Heart left ventricle (tissue), 16 donors: Measurements from ENCODE around the gene RAD51B. TPM values are rescaled to one million over a fixed set of nuclear protein-coding genes. Genes with fewer than 3 reads are reported as not detected.

Experiments used
- ATAC-seq, 4 donors: fragments of 200-7000 bp; cut with Tn5 transposase; one replicate each; pipeline ENCODE4 v1.9.1; 2020 to 2022; ENCODE audit warnings: moderate library complexity in 4 of 4, mild to moderate bottlenecking in 3 of 4, moderate number of reproducible peaks in 1 of 4
- DNase-seq, 5 donors: peaks; one replicate each; pipeline ENCODE4 v3.0.0-alpha.2; 2020
- H3K27ac ChIP-seq, 12 donors: fragments of 200-600 bp; sonication (generic) in 4 of 12; one replicate each; pipeline versions ENCODE4 v1.5.0 to v1.8.0; 2016 to 2022; ENCODE audit warnings: mild to moderate bottlenecking in 2 of 12
- H3K27me3 ChIP-seq, 9 donors: fragments of 200-600 bp; sonication (generic) in 2 of 9; one replicate each; pipeline versions ENCODE4 v1.5.1 to v1.8.0; 2016 to 2022; ENCODE audit warnings: mild to moderate bottlenecking in 3 of 9
- H3K36me3 ChIP-seq, 9 donors: fragments of 200-600 bp; sonication (generic) in 2 of 9; one replicate each; pipeline versions ENCODE4 v1.5.0 to v1.8.0; 2018 to 2022; ENCODE audit warnings: mild to moderate bottlenecking in 2 of 9
- H3K4me1 ChIP-seq, 12 donors: fragments of 200-600 bp; sonication (generic) in 4 of 12; one replicate each; pipeline versions ENCODE4 v1.5.0 to v1.8.0; 2016 to 2022; ENCODE audit warnings: mild to moderate bottlenecking in 3 of 12
- H3K4me3 ChIP-seq, 12 donors: fragments of 200-600 bp; sonication (generic) in 4 of 12; one replicate each; pipeline versions ENCODE4 v1.5.0 to v1.8.0; 2017 to 2022; ENCODE audit warnings: mild to moderate bottlenecking in 9 of 12, moderate library complexity in 4 of 12
- H3K9me3 ChIP-seq, 12 donors: fragments of 200-600 bp; sonication (generic) in 4 of 12; one replicate each; pipeline versions ENCODE4 v1.5.0 to v1.8.0; 2016 to 2022; ENCODE audit warnings: mild to moderate bottlenecking in 1 of 12
- POLR2A ChIP-seq, 2 donors: fragments of 450-650 bp; IDR thresholded peaks; one replicate each; pipeline ENCODE4 v1.6.1; 2017; ENCODE audit warnings: antibody characterized with exemption in 2 of 2, mild to moderate bottlenecking in 2 of 2, moderate library complexity in 2 of 2
- WGBS, 4 donors: extraction: QIAGEN DNeasy Blood & Tissue Kit in 2 of 4; methylation state at CpG; one replicate each; pipeline versions ENCODE4 v1.1.5 to v1.1.7; 2013 to 2018; 5-methylcytosine and 5-hydroxymethylcytosine counted together
- intact Hi-C, 10 donors: fragments of 100-400 bp; cut with DNase I; formaldehyde crosslinking; loops; one replicate each; pipeline versions ENCODE4 v1.11.1 to v1.14.2; 2022
- polyA plus RNA-seq, 2 donors: library from polyadenylated mRNA; stranded (reverse); fragments of 200-250 nt; gene quantifications; one replicate each; pipeline ENCODE4 v1.2.3, GENCODE V29; 2013
- total RNA-seq, 9 donors: library from RNA; depleted of rRNA in 2 of 9; stranded (reverse); fragments of >200 nt in 2 of 9; fragmentation: NEBNext Ultra II Directional in 3 of 9; extraction: Animal tissue kit (Norgen Biotek cat#: 25700) in 3 of 9; gene quantifications; one replicate each; pipeline versions ENCODE4 v1.1.0 to v1.2.4, GENCODE V29; 2016 to 2023
- TF ChIP-seq, protein P1 (sequence below), 12 donors: fragments of 200-600 bp; sonication (generic) in 4 of 12; IDR thresholded peaks; one replicate each; pipeline versions ENCODE4 v1.5.0 to v1.8.0; 2018 to 2022; ENCODE audit warnings: antibody characterized with exemption in 12 of 12, mild to moderate bottlenecking in 5 of 12
- donor health status: ischemic (EF 13 %, LVEDD 7.1; RV severe dilation, severe dysfunction).
- donor health status: healthy with polysubstance abuse.
- donor health status: DM: no; HTN: yes; CAD: no.
- donor health status: DM: no; HTN: no; CAD: no.
- donor health status: ischemic (EF 25% LVEDD 6.9; RV normal size, moderate dysfunction).
- donor health status: ischemic (EF 25% LVEDD 5.7; RV mildly dilated, moderate dysfunction).
- donor health status: healthy.
- donor health status: DM: yes; HTN: yes; CAD: no.
- donor health status: ischemic (EF 35%, LVEDD 5.7; RV mildly dilated, moderate dysfunction).
- donor health status: nonischemic (EF 11% LVEDD 7.7; RV severe dilation, severe dysfunction).
- donor health status: DM: yes; HTN: yes; CAD: no.
- donor health status: PGD.
- donor health status: ischemic (EF 29% LVEDD 5.4; RV normal size, mild dysfunction).
- donor health status: nonischemic (EF 23%, LVEDD 6.1; RV moderate dilation, normal function).

Gene RAD51B
- total and polyA plus RNA-seq, 11 donors, result 1.3 to 11.3 (median 3.2) TPM

DNA sequence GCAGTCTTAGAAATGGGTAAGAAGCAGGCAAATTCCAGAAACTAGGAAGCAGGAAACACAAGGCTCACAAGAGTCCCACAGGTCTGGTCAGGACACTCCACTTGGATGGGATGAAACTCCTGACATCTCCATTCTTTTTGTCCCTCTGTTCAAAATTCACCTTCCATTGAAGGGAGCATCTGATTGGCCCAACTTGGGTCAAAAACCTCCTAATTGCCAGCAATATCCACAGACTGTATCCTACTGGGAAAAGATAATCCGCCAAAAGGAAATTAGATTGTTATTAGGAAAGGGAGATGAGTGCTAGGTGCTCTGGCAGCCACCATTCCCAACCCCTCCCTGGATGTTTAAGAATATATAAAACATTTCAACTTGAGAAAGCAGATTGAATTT lies 716.4 kb downstream of the RAD51B start:
- H3K27ac ChIP-seq, result no peak overlapping the region
- WGBS, 4 donors, result 94 to 98% (median 95%) methylated on average over 1 of the region's 1 CpG
- intact Hi-C loops, result no loop called here
- H3K4me3 ChIP-seq, result no peak overlapping the region
- H3K27me3 ChIP-seq, result no peaks in the 10 kb centered on the region
- peaks cover 0 to 12% (median 5%) of the 10 kb centered on the region in 12 donors for H3K9me3 ChIP-seq
- ATAC-seq, result no peak
- no peak for DNase-seq
- H3K4me1 ChIP-seq, result peaks cover 0 to 19% (median 6%) of the 10 kb centered on the region in 12 donors
- H3K36me3 ChIP-seq, result no peaks in the 10 kb centered on the region
- TF ChIP-seq, protein P1, sequence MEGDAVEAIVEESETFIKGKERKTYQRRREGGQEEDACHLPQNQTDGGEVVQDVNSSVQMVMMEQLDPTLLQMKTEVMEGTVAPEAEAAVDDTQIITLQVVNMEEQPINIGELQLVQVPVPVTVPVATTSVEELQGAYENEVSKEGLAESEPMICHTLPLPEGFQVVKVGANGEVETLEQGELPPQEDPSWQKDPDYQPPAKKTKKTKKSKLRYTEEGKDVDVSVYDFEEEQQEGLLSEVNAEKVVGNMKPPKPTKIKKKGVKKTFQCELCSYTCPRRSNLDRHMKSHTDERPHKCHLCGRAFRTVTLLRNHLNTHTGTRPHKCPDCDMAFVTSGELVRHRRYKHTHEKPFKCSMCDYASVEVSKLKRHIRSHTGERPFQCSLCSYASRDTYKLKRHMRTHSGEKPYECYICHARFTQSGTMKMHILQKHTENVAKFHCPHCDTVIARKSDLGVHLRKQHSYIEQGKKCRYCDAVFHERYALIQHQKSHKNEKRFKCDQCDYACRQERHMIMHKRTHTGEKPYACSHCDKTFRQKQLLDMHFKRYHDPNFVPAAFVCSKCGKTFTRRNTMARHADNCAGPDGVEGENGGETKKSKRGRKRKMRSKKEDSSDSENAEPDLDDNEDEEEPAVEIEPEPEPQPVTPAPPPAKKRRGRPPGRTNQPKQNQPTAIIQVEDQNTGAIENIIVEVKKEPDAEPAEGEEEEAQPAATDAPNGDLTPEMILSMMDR (IDR thresholded peaks at IDR 0.05), result no peak
- TF ChIP-seq POLR2A (IDR thresholded peaks at IDR 0.05), result no peak

DNA sequence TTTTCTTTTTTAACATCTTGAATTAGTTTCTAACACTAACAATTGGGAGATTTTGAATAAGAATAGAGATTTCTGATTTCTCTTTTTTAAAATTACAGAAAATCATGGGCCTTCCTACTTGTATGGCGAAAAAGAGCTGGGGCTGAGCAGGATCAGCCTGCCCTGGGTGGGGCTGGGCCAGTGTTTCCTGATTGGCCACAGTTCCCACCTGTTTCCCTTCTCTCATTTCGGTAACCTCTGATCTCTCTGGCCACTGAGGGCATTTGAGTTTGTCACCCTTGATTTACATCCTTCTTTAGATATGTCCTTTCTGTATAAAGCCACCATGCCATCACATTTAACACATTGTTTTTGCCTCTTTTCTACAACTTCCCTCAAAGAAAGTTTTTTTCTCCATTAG lies 719.1 kb downstream of the RAD51B start:
- 72 to 89% (median 84%) methylated on average over 2 of the region's 2 CpGs for WGBS, 4 donors
- H3K4me1 ChIP-seq, result peaks cover 0 to 28% (median 11%) of the 10 kb centered on the region in 12 donors
- no peak for TF ChIP-seq POLR2A (IDR thresholded peaks at IDR 0.05)
- TF ChIP-seq, protein P1 (IDR thresholded peaks at IDR 0.05), result no peak

DNA sequence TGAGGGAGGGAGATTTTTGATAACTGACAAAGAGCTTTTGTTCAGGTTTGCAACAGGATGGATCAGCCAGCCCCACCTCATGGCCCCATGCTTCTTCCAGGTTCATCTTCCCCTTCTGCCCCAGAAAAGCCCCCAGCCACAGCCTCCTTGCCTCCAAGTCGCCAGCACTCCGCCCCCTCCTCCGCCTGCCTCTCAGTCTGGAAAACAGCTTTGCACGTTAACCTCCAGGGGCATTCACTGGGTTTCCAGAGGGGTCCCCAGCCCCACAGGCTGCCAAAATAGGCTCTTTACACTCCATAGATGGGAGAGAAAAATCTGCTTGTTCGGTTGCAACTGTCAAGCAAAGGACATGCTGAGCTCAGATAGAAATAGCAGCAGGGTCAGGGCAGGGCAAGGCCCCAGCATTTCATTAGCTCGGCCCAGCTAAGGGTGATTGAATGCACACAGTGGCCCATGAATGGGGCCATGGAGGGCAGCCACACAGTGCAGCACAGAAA lies 719.7 kb downstream of the RAD51B start:
- 61 to 67% (median 64%) methylated on average over 6 of the region's 6 CpGs for WGBS, 4 donors
- Histone ChIP-seq H3K9me3 (no peaks in the 10 kb centered on the region), H3K4me3 (no peak overlapping the region), H3K27ac (peak overlapping the region in 7 of 12 donors; percentile 2 to 46 (median 25)), H3K27me3 (no peaks in the 10 kb centered on the region), H3K4me1 (peaks cover 0 to 35% (median 16%) of the 10 kb centered on the region in 12 donors), H3K36me3 (no peaks in the 10 kb centered on the region)
- ATAC-seq (peak; percentile 69 to 83 (median 74)), DNase-seq (peak in 2 of 5 donors; percentile 49 to 65)
- TF ChIP-seq, protein P1 (IDR thresholded peaks at IDR 0.05), result no peak
- TF ChIP-seq POLR2A (IDR thresholded peaks at IDR 0.05), result no peak
- intact Hi-C loops, result no loop called here

More for the DNA sequence above, 719.1 kb downstream of the RAD51B start:
- no peak overlapping the region for H3K4me3 ChIP-seq
- no peaks in the 10 kb centered on the region for H3K36me3 ChIP-seq
- intact Hi-C loops, result no loop called here
- DNase-seq (no peak), ATAC-seq (no peak)
- no peaks in the 10 kb centered on the region for H3K9me3 ChIP-seq
- peak overlapping the region in 3 of 12 donors; percentile 2 to 25 (median 16) for H3K27ac ChIP-seq
- H3K27me3 ChIP-seq, result no peaks in the 10 kb centered on the region

- Histone ChIP-seq H3K9me3 (no peaks in the 10 kb centered on the region), H3K27ac (peak overlapping the region in 6 of 12 donors; percentile 2 to 46 (median 24)), H3K36me3 (no peaks in the 10 kb centered on the region), H3K4me3 (no peak overlapping the region), H3K27me3 (no peaks in the 10 kb centered on the region), H3K4me1 (peaks cover 0 to 40% (median 19%) of the 10 kb centered on the region in 12 donors)
- DNase-seq (no peak), ATAC-seq (no peak)
- intact Hi-C loops, result loop anchor here in 3 of 10 donors (5.0 to 10.0 kb wide), 4 partner anchors 85 to 295 kb away; no protein-coding TSS in a partner anchor
- TF ChIP-seq, protein P1 (IDR thresholded peaks at IDR 0.05), result no peak
- TF ChIP-seq POLR2A (IDR thresholded peaks at IDR 0.05), result no peak
- 57 to 76% (median 75%) methylated on average over 3 of the region's 3 CpGs for WGBS, 4 donors
Measured at GRCh38 chr14:68539789-68540188, 720.2 kb downstream of the RAD51B start.
